Gastrocnemius medialis (tissue), 4 donors: ENCODE results near the gene DDAH1. TPM values are rescaled to one million over a fixed set of nuclear protein-coding genes. Genes with fewer than 3 reads are reported as not detected.
A peak's percentile ranks its signal among the peaks of the same experiment; 100 is the strongest.

Experiments
- ATAC-seq, 2 donors: fragments of 150-250 bp; one replicate each; pipeline ENCODE4 v1.9.1; 2016
- DNase-seq, 2 donors: peaks; one replicate each; pipeline ENCODE4 v3.0.0-alpha.2; 2019
- H3K27ac ChIP-seq, 4 donors: fragments of 200-600 bp; sonication (generic); 1 replicate in 1 of 4; 2 replicates in 3 of 4; pipeline ENCODE4 v1.5.1; 2016 to 2018; ENCODE audit warnings: mild to moderate bottlenecking in 2 of 4, moderate library complexity in 1 of 4
- H3K27me3 ChIP-seq, 3 donors: fragments of 200-600 bp; sonication (generic) in 2 of 3; 1 replicate in 1 of 3; 2 replicates in 2 of 3; pipeline versions ENCODE4 v1.5.1 to v1.6.0; 2016 to 2019; ENCODE audit warnings: mild to moderate bottlenecking in 1 of 3, moderate library complexity in 1 of 3
- H3K36me3 ChIP-seq, 2 donors: fragments of 200-600 bp; sonication (generic) in 1 of 2; one replicate each; pipeline ENCODE4 v1.5.1; 2017 to 2018
- H3K4me1 ChIP-seq, 2 donors: fragments of 200-600 bp; sonication (generic) in 1 of 2; one replicate each; pipeline ENCODE4 v1.5.1; 2016 to 2017; ENCODE audit warnings: mild to moderate bottlenecking in 2 of 2
- H3K4me3 ChIP-seq, 4 donors: fragments of 200-600 bp; sonication (generic) in 3 of 4; 1 replicate in 1 of 4; 2 replicates in 3 of 4; pipeline ENCODE4 v1.5.1; 2016 to 2019; ENCODE audit warnings: mild to moderate bottlenecking in 2 of 4
- H3K9me3 ChIP-seq, 3 donors: fragments of 200-600 bp; sonication (generic) in 2 of 3; 1 replicate in 1 of 3; 2 replicates in 2 of 3; pipeline ENCODE4 v1.5.1; 2016 to 2019
- POLR2A ChIP-seq, 2 donors: fragments of 450-650 bp; IDR thresholded peaks; one replicate each; pipeline ENCODE4 v1.6.1; 2017; ENCODE audit warnings: antibody characterized with exemption in 2 of 2, mild to moderate bottlenecking in 2 of 2, moderate library complexity in 2 of 2
- in situ Hi-C, 4 donors: fragments of 200-750 bp; cut with MboI; loops; one replicate each; pipeline versions ENCODE4 v1.15.0 to v1.8.0; 2017; ENCODE audit warnings: low sequenced_read_pairs in 4 of 4
- intact Hi-C: fragments of 100-400 bp; cut with DNase I; formaldehyde crosslinking; loops from one replicate; pipeline ENCODE4 v1.15.1; 2023; ENCODE audit warnings: low total_unique reads
- total RNA-seq, 4 donors: library from RNA; depleted of rRNA; stranded (reverse); fragments of >200 nt; gene quantifications; one replicate each; pipeline versions ENCODE4 v1.1.0 to v1.2.3, GENCODE V29; 2016
- TF ChIP-seq, protein P1 (sequence below), 5 experiments: fragments of 450-650 bp in 3 of 5; fragments of 200-600 bp in 2 of 5; sonication (generic) in 2 of 5; IDR thresholded peaks in 4 of 5; conservative IDR thresholded peaks in 1 of 5; 1 replicate in 4 of 5; 2 replicates in 1 of 5; pipeline ENCODE4 v1.5.1; 2016 to 2019; ENCODE audit warnings: antibody characterized with exemption in 5 of 5, mild to moderate bottlenecking in 3 of 5, moderate library complexity in 3 of 5

Gene DDAH1
- total RNA-seq, 4 donors from 2014 or later, result 5.9 to 28.7 (median 13.2) TPM

DNA sequence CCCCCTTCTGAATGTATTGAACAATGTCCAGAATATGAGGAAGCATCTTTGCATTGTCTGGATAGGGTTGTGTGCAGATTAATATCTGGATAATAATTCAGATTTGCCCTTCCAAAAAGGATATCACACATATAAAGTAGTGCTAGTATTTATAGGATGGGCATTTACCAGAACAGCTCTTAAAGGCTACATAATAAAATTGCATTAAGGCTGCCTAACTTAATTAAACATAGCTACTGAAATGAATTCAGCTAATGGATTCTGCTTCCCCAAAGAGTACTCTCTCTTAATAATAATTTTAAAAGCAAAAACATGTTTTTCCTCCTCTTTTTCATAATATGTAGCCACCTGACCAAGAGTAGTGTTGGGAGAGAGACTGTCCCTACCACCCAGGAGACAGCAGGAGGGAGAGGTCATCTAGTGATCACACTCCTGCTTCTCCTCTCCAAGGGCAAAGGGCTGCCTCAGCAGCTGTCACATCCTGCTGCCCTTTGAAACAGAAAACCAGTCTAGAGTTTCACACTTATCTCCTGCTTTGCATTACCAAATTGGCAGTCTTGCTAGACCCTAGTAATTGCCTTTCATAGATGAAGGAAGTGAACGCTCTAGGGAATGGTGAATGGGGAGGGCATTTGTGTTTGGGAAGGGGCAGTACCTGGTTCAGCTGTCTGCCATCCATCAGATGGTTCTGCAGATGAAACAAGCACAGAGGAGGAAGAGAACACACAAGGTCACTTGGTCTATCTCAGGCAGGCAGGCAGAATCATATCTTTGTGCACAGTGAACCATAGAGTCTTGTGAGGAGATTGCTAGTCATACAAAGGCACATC is 29.3 kb upstream of the DDAH1 start:
- in situ Hi-C loops (loop anchor here in 1 of 4 donors (10.0 kb wide), 1 partner anchor 189 kb away; no protein-coding TSS in a partner anchor), intact Hi-C loops (loop anchor here (2.0 to 10.0 kb wide), 2 partner anchors 87 to 201 kb away; partner anchors contain the start of gene CCN1)
- H3K4me1 ChIP-seq, result peaks cover 12 to 14% of the 10 kb centered on the region in 2 donors
- ATAC-seq, result peak in 1 of 2 donors; percentile 22
- H3K36me3 ChIP-seq, result no peaks in the 10 kb centered on the region
- H3K27ac ChIP-seq, result no peak overlapping the region
- H3K9me3 ChIP-seq, result no peaks in the 10 kb centered on the region
- no peaks in the 10 kb centered on the region for H3K27me3 ChIP-seq
- no peak overlapping the region for H3K4me3 ChIP-seq
- DNase-seq, result no peak
- TF ChIP-seq, protein P1, sequence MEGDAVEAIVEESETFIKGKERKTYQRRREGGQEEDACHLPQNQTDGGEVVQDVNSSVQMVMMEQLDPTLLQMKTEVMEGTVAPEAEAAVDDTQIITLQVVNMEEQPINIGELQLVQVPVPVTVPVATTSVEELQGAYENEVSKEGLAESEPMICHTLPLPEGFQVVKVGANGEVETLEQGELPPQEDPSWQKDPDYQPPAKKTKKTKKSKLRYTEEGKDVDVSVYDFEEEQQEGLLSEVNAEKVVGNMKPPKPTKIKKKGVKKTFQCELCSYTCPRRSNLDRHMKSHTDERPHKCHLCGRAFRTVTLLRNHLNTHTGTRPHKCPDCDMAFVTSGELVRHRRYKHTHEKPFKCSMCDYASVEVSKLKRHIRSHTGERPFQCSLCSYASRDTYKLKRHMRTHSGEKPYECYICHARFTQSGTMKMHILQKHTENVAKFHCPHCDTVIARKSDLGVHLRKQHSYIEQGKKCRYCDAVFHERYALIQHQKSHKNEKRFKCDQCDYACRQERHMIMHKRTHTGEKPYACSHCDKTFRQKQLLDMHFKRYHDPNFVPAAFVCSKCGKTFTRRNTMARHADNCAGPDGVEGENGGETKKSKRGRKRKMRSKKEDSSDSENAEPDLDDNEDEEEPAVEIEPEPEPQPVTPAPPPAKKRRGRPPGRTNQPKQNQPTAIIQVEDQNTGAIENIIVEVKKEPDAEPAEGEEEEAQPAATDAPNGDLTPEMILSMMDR (IDR thresholded peaks at IDR 0.05 in 4 of 5, conservative IDR thresholded peaks at IDR 0.05 in 1 of 5), result no peak
- no peak for TF ChIP-seq POLR2A (IDR thresholded peaks at IDR 0.05)

DNA sequence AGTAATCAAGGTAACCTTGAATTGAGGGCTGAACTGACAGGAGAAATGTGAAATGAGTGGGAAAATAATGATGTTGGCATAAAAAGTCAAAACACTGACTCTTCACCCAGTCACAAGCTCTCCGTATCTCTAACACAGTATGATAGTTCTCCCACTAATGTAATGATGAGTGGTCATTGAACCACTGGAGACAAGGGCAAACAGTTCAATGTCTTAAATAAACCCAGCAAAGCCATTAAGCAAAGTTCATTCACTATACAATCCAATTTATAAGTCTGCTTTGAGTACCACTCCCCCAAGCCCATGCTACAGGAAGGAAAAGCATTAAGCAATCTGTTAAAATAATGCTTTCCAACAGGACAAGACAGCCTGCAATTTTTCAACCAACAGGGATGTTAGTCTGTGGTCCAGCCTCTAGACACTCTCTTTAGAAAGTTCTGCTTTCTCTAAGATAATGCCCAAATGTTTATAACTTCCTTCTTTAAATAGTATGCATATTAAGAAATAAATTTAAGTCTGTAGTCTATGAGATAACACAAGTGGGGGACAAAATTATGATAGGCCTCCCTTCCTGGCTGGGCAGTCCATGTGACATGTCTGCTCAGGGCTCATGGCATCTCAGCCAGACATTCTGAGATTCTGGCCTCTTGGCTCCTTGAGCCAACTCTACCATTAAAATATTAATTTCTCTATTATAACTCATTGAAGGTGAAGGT is 25.5 kb upstream of the DDAH1 start:
- in situ Hi-C loops, result loop anchor here in 1 of 4 donors (10.0 kb wide), 1 partner anchor 186 kb away; no protein-coding TSS in a partner anchor
- TF ChIP-seq POLR2A (IDR thresholded peaks at IDR 0.05), result no peak
- TF ChIP-seq, protein P1 (IDR thresholded peaks at IDR 0.05 in 4 of 5, conservative IDR thresholded peaks at IDR 0.05 in 1 of 5), result no peak

DNA sequence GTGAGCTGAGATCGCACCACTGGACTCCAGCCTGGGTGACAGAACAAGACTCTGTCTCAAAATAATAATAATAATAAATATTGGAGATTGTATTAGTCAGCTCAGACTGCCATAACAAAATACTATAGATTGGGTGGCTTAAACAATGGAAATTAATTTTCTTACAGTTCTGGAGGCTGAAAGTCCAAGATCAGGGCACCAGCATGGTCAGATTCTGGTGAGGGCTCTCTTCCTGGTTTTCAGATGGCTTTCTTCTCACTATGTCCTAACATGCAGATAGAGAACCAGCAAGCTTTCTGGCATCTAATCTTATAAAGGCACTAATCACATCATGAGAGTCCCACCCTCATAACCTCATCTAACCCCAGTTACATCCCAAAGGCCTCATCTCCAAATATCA is 23.2 kb upstream of the DDAH1 start:
- H3K36me3 ChIP-seq, result no peaks in the 10 kb centered on the region
- ATAC-seq (no peak), DNase-seq (no peak)
- no peak overlapping the region for H3K4me3 ChIP-seq
- intact Hi-C loops, result no loop called here
- H3K4me1 ChIP-seq, result no peaks in the 10 kb centered on the region
- no peak overlapping the region for H3K27ac ChIP-seq
- H3K27me3 ChIP-seq, result no peaks in the 10 kb centered on the region
- TF ChIP-seq, protein P1 (IDR thresholded peaks at IDR 0.05 in 4 of 5, conservative IDR thresholded peaks at IDR 0.05 in 1 of 5), result no peak
- no peak for TF ChIP-seq POLR2A (IDR thresholded peaks at IDR 0.05)
- no peaks in the 10 kb centered on the region for H3K9me3 ChIP-seq
- in situ Hi-C loops, result no loop called here

More for the DNA sequence above, 25.5 kb upstream of the DDAH1 start:
- Histone ChIP-seq H3K9me3 (no peaks in the 10 kb centered on the region), H3K4me1 (peaks cover 5 to 8% of the 10 kb centered on the region in 2 donors), H3K27ac (no peak overlapping the region), H3K27me3 (no peaks in the 10 kb centered on the region), H3K4me3 (no peak overlapping the region), H3K36me3 (no peaks in the 10 kb centered on the region)
- intact Hi-C loops, result loop anchor here (10.0 kb wide), 1 partner anchor 204 kb away; no protein-coding TSS in a partner anchor
- DNase-seq (no peak), ATAC-seq (no peak)

DNA sequence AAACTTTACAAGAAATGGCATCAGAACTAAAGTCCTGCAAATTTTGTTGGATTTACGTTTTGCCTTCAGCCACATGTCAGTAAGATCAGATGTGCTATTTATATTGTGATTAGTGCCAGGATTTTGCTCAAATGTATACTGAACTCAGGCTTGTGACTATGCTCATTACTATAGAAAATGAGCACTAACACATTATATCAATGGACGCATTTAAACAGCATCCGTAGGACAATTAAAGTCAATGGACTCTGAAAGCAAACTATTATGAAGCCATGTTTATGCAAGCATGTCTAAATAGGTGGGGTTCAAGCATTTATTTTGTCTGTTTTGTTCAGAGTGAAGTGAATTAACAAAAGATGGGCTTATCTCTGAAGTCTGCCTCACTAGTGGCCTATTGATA is 20.6 kb upstream of the DDAH1 start:
- no peak overlapping the region for H3K4me3 ChIP-seq
- H3K9me3 ChIP-seq, result no peaks in the 10 kb centered on the region
- in situ Hi-C loops, result no loop called here
- no peak for DNase-seq
- H3K4me1 ChIP-seq, result no peaks in the 10 kb centered on the region
- no peaks in the 10 kb centered on the region for H3K27me3 ChIP-seq
- H3K27ac ChIP-seq, result no peak overlapping the region
- H3K36me3 ChIP-seq, result no peaks in the 10 kb centered on the region
- TF ChIP-seq, protein P1 (IDR thresholded peaks at IDR 0.05 in 4 of 5, conservative IDR thresholded peaks at IDR 0.05 in 1 of 5), result no peak
- TF ChIP-seq POLR2A (IDR thresholded peaks at IDR 0.05), result no peak
- ATAC-seq, result no peak
- intact Hi-C loops, result no loop called here
